ENCODE results near the gene PKNOX2.

- no peak for TF ChIP-seq CTCF (IDR thresholded peaks at IDR 0.05)
- no peak for TF ChIP-seq POLR2A (IDR thresholded peaks at IDR 0.05)
Observed at GRCh38 chr11:125280646-125281045, 116.1 kb downstream of the PKNOX2 start.

All from ovary (tissue), 3 donors.